Measurements from ENCODE around the gene ST6GALNAC3. TPM values are rescaled to one million over a fixed set of nuclear protein-coding genes. Genes with fewer than 3 reads are reported as not detected.

ST6GALNAC3 gene
- total RNA-seq, 4 donors from 2014 or later: 0.79 to 5.3 (median 1.6) TPM

- Histone ChIP-seq H3K4me3 (no peak overlapping the region), H3K9me3 (no peaks in the 10 kb centered on the region), H3K27me3 (no peaks in the 10 kb centered on the region), H3K4me1 (no peaks in the 10 kb centered on the region), H3K27ac (no peak overlapping the region), H3K36me3 (no peaks in the 10 kb centered on the region)
- 55% methylated on average over 9 of the region's 9 CpGs for WGBS
- TF ChIP-seq POLR2AphosphoS5 (IDR thresholded peaks at IDR 0.05): no peak
- no peak for DNase-seq (ENCODE audit: low spot score in 2 of 2)
Observed at GRCh38 chr1:76254104-76255030, 179.8 kb downstream of the ST6GALNAC3 start.

- Histone ChIP-seq H3K27ac (no peak overlapping the region), H3K4me1 (no peaks in the 10 kb centered on the region), H3K9me3 (no peaks in the 10 kb centered on the region), H3K4me3 (no peak overlapping the region), H3K27me3 (no peaks in the 10 kb centered on the region), H3K36me3 (no peaks in the 10 kb centered on the region)
- no peak for DNase-seq (ENCODE audit: low spot score in 2 of 2)
- TF ChIP-seq EP300 (IDR thresholded peaks at IDR 0.05) (no peak), POLR2AphosphoS5 (IDR thresholded peaks at IDR 0.05) (no peak), CTCF (IDR thresholded peaks at IDR 0.05) (no peak), POLR2A (IDR thresholded peaks at IDR 0.05) (no peak)
- 55% methylated on average over 3 of the region's 3 CpGs for WGBS
Observed at GRCh38 chr1:76256289-76257223, 182.0 kb downstream of the ST6GALNAC3 start.

- H3K4me3 ChIP-seq: no peak overlapping the region
Observed at GRCh38 chr1:76257823-76258222, 183.3 kb downstream of the ST6GALNAC3 start.

GRCh38 chr1:76259270-76259669 is 184.7 kb downstream of the ST6GALNAC3 start:
- no peak for TF ChIP-seq POLR2AphosphoS5 (IDR thresholded peaks at IDR 0.05)
- TF ChIP-seq CTCF (IDR thresholded peaks at IDR 0.05): no peak
- TF ChIP-seq EP300 (IDR thresholded peaks at IDR 0.05): no peak
- no peak for TF ChIP-seq POLR2A (IDR thresholded peaks at IDR 0.05)
- no peaks in the 10 kb centered on the region for H3K9me3 ChIP-seq
- 75% methylated on average over 1 of the region's 1 CpG for WGBS
- H3K4me3 ChIP-seq: no peak overlapping the region
- no peaks in the 10 kb centered on the region for H3K36me3 ChIP-seq
- H3K4me1 ChIP-seq: no peaks in the 10 kb centered on the region
- DNase-seq (ENCODE audit: low spot score in 2 of 2): no peak
- no peak overlapping the region for H3K27ac ChIP-seq
- no peaks in the 10 kb centered on the region for H3K27me3 ChIP-seq

More at GRCh38 chr1:76257823-76258222, 183.3 kb downstream of the ST6GALNAC3 start:
- Histone ChIP-seq H3K36me3 (no peaks in the 10 kb centered on the region), H3K27ac (no peak overlapping the region), H3K27me3 (no peaks in the 10 kb centered on the region), H3K9me3 (no peaks in the 10 kb centered on the region), H3K4me1 (no peaks in the 10 kb centered on the region)
- TF ChIP-seq POLR2AphosphoS5 (IDR thresholded peaks at IDR 0.05) (no peak), POLR2A (IDR thresholded peaks at IDR 0.05) (no peak), EP300 (IDR thresholded peaks at IDR 0.05) (no peak), CTCF (IDR thresholded peaks at IDR 0.05) (no peak)
- DNase-seq (ENCODE audit: low spot score in 2 of 2): no peak
- 85% methylated on average over 2 of the region's 2 CpGs for WGBS

- H3K9me3 ChIP-seq: no peaks in the 10 kb centered on the region
- WGBS: 66% methylated on average over 2 of the region's 2 CpGs
- H3K36me3 ChIP-seq: no peaks in the 10 kb centered on the region
- H3K27me3 ChIP-seq: no peaks in the 10 kb centered on the region
- no peak for TF ChIP-seq POLR2AphosphoS5 (IDR thresholded peaks at IDR 0.05)
- no peak for TF ChIP-seq POLR2A (IDR thresholded peaks at IDR 0.05)
- no peak for TF ChIP-seq CTCF (IDR thresholded peaks at IDR 0.05)
- H3K4me3 ChIP-seq: no peak overlapping the region
- H3K4me1 ChIP-seq: no peaks in the 10 kb centered on the region
- DNase-seq (ENCODE audit: low spot score in 2 of 2): no peak
- no peak overlapping the region for H3K27ac ChIP-seq
Observed at GRCh38 chr1:76260279-76260678, 185.7 kb downstream of the ST6GALNAC3 start.
